Thoracic aorta (tissue), 2 donors: ENCODE results near the gene NARF. TPM values are rescaled to one million over a fixed set of nuclear protein-coding genes. Genes with fewer than 3 reads are reported as not detected.
"Not testable (repeated sequence)": the region's sequence is repeated elsewhere in the genome, so short reads cannot be mapped to it uniquely, and the experiment has no call there.

Experiments
- ATAC-seq: fragments of 150-250 bp; one replicate; pipeline ENCODE4 v1.8.0; 2017; ENCODE audit warnings: low read depth; ENCODE audit not compliant: insufficient number of reproducible peaks, low FRiP score
- DNase-seq: peaks from one replicate; pipeline ENCODE4 v3.0.0-alpha.2; 2020; ENCODE audit warnings: low spot score
- H3K27ac ChIP-seq, 2 donors: fragments of 200-600 bp; sonication (generic); 1 replicate in 1 of 2; 2 replicates in 1 of 2; pipeline ENCODE4 v1.5.1; 2016; ENCODE audit warnings: mild to moderate bottlenecking in 2 of 2, moderate library complexity in 2 of 2
- H3K27me3 ChIP-seq: fragments of 200-600 bp; sonication (generic); replicated peaks from 2 replicates; pipeline ENCODE4 v1.6.0; 2016; ENCODE audit warnings: mild to moderate bottlenecking; ENCODE audit not compliant: insufficient read depth
- H3K36me3 ChIP-seq: fragments of 200-600 bp; sonication (generic); one replicate; pipeline ENCODE4 v1.5.1; 2016
- H3K4me1 ChIP-seq, 2 donors: fragments of 200-600 bp; sonication (generic); 1 replicate in 1 of 2; 2 replicates in 1 of 2; pipeline versions ENCODE4 v1.5.1 to v1.6.0; 2016; ENCODE audit warnings: low read depth in 2 of 2, mild to moderate bottlenecking in 1 of 2; ENCODE audit not compliant: control insufficient read depth in 1 of 2
- H3K4me3 ChIP-seq: fragments of 200-600 bp; sonication (generic); 2 replicates; pipeline ENCODE4 v1.5.1; 2016; ENCODE audit warnings: mild to moderate bottlenecking
- H3K9me3 ChIP-seq: fragments of 200-600 bp; sonication (generic); 2 replicates; pipeline ENCODE4 v1.5.1; 2016
- CTCF ChIP-seq: fragments of 200-600 bp; sonication (generic); IDR thresholded peaks from one replicate; pipeline ENCODE4 v1.5.1; 2019; ENCODE audit warnings: antibody characterized with exemption
- total RNA-seq, 2 donors: library from RNA; depleted of rRNA; stranded (reverse); fragments of >200 nt; gene quantifications; one replicate each; pipeline versions ENCODE4 v1.1.0 to v1.2.3, GENCODE V29; 2016

The NARF gene
- total RNA-seq, 2 donors from 2014 or later = 77.0 to 86.8 TPM

- H3K4me3 ChIP-seq = peak overlapping the region; percentile 84
- H3K36me3 ChIP-seq = no peaks in the 10 kb centered on the region
- H3K27ac ChIP-seq = peak overlapping the region; percentile 56 to 81
- no peak for DNase-seq
- no peak for TF ChIP-seq CTCF
- H3K27me3 ChIP-seq = no peaks in the 10 kb centered on the region
- H3K4me1 ChIP-seq = peaks cover 12 to 39% of the 10 kb centered on the region in 2 donors
- no peaks in the 10 kb centered on the region for H3K9me3 ChIP-seq
- ATAC-seq = no peak
Observed at GRCh38 chr17:82449131-82449882, 9.2 kb upstream of the NARF start.

- DNase-seq (no peak), ATAC-seq (peak; percentile 6)
Observed at GRCh38 chr17:82449883-82450356, 8.6 kb upstream of the NARF start.

GRCh38 chr17:82450357-82451106 is 8.0 kb upstream of the NARF start, which contains the start of gene CYBC1:
TSS of gene CYBC1 (minus strand) at chr17:82450752. CDS start at chr17:82449254, 1,498 bp downstream.
- Histone ChIP-seq H3K4me3 (peak within 1 kb of the TSS; percentile 84), H3K9me3 (no peaks in the 10 kb centered on the region), H3K4me1 (peaks cover 7 to 33% of the 10 kb centered on the region in 2 donors), H3K27me3 (no peaks in the 10 kb centered on the region), H3K36me3 (no peaks in the 10 kb centered on the region), H3K27ac (peak within 1 kb of the TSS; percentile 56 to 81)
- peak; percentile 83 for ATAC-seq
- peak; percentile 56 for DNase-seq
- no peak for TF ChIP-seq CTCF

More at GRCh38 chr17:82449883-82450356, 8.6 kb upstream of the NARF start:
- Histone ChIP-seq H3K27ac (peak overlapping the region; percentile 56 to 81), H3K27me3 (no peaks in the 10 kb centered on the region), H3K9me3 (no peaks in the 10 kb centered on the region), H3K36me3 (no peaks in the 10 kb centered on the region), H3K4me1 (peaks cover 12 to 39% of the 10 kb centered on the region in 2 donors), H3K4me3 (peak overlapping the region; percentile 84)
- no peak for TF ChIP-seq CTCF

- Histone ChIP-seq H3K27ac (no peak overlapping the region), H3K27me3 (no peaks in the 10 kb centered on the region), H3K9me3 (no peaks in the 10 kb centered on the region), H3K36me3 (no peaks in the 10 kb centered on the region), H3K4me1 (peaks cover 4 to 25% of the 10 kb centered on the region in 2 donors), H3K4me3 (no peak overlapping the region)
- no peak for TF ChIP-seq CTCF
- no peak for DNase-seq
- no peak for ATAC-seq
Observed at GRCh38 chr17:82452162-82452561, 6.4 kb upstream of the NARF start.

- not testable (repeated sequence) for H3K36me3 ChIP-seq, H3K4me3 ChIP-seq, H3K9me3 ChIP-seq, H3K27ac ChIP-seq, H3K27me3 ChIP-seq, DNase-seq, ATAC-seq
- H3K4me1 ChIP-seq = peaks cover 10 to 31% of the 10 kb centered on the region in 2 donors
Observed at GRCh38 chr17:82453151-82453550, 5.4 kb upstream of the NARF start.

- not testable (repeated sequence) for H3K27ac ChIP-seq, H3K27me3 ChIP-seq, DNase-seq, ATAC-seq, H3K9me3 ChIP-seq, H3K36me3 ChIP-seq, H3K4me3 ChIP-seq
- H3K4me1 ChIP-seq = peaks cover 10 to 31% of the 10 kb centered on the region in 2 donors
Observed at GRCh38 chr17:82453706-82454105, 4.8 kb upstream of the NARF start.
